ENCODE data around the gene DDOST. TPM values are rescaled to one million over a fixed set of nuclear protein-coding genes. Genes with fewer than 3 reads are reported as not detected.
A peak's percentile ranks its signal among the peaks of the same experiment; 100 is the strongest.

Gene DDOST
- total RNA-seq, 4 donors from 2014 or later: 72.4 to 146 (median 113) TPM

- intact Hi-C loops (cut with DNase I; ENCODE audit: low total_unique reads): no loop called here
- 80 to 86% methylated on average over 26 of the region's 26 CpGs for WGBS, 2 donors
- DNase-seq (ENCODE audit: low spot score in 2 of 2): no peak
- no peak overlapping the region for H3K4me3 ChIP-seq (ENCODE audit: low read depth, poor library complexity, severe bottlenecking)
- TF ChIP-seq POLR2A (IDR thresholded peaks at IDR 0.05) (no peak), CTCF (IDR thresholded peaks at IDR 0.05) (no peak)
Observed at GRCh38 chr1:20686883-20687725, 25.9 kb upstream of the DDOST start.

GRCh38 chr1:20685741-20686140 is 24.6 kb upstream of the DDOST start:
- WGBS, 2 donors: 80 to 82% methylated on average over 12 of the region's 12 CpGs
- DNase-seq (ENCODE audit: low spot score in 2 of 2): no peak
- H3K4me3 ChIP-seq (ENCODE audit: low read depth, poor library complexity, severe bottlenecking): no peak overlapping the region
- intact Hi-C loops (cut with DNase I; ENCODE audit: low total_unique reads): no loop called here
- TF ChIP-seq CTCF (IDR thresholded peaks at IDR 0.05): no peak
- no peak for TF ChIP-seq POLR2A (IDR thresholded peaks at IDR 0.05)

GRCh38 chr1:20685099-20685662 is 24.0 kb upstream of the DDOST start:
- WGBS, 2 donors: 67 to 71% methylated on average over 20 of the region's 21 CpGs

GRCh38 chr1:20684651-20685050 is 23.5 kb upstream of the DDOST start:
- DNase-seq (ENCODE audit: low spot score in 2 of 2): no peak
- 84 to 88% methylated on average over 3 to 8 of the region's 14 CpGs for WGBS, 2 donors
- no peak overlapping the region for H3K4me3 ChIP-seq (ENCODE audit: low read depth, poor library complexity, severe bottlenecking)
- TF ChIP-seq CTCF (IDR thresholded peaks at IDR 0.05) (no peak), POLR2A (IDR thresholded peaks at IDR 0.05) (no peak)
- intact Hi-C loops (cut with DNase I; ENCODE audit: low total_unique reads): no loop called here

More at GRCh38 chr1:20685099-20685662, 24.0 kb upstream of the DDOST start:
- DNase-seq (ENCODE audit: low spot score in 2 of 2): peak in 1 of 2 donors; percentile 90
- no peak for TF ChIP-seq POLR2A (IDR thresholded peaks at IDR 0.05)
- TF ChIP-seq CTCF (IDR thresholded peaks at IDR 0.05): no peak
- no peak overlapping the region for H3K4me3 ChIP-seq (ENCODE audit: low read depth, poor library complexity, severe bottlenecking)
- intact Hi-C loops (cut with DNase I; ENCODE audit: low total_unique reads): no loop called here

- no peak for TF ChIP-seq POLR2A (IDR thresholded peaks at IDR 0.05)
- TF ChIP-seq CTCF (IDR thresholded peaks at IDR 0.05): no peak
- H3K4me3 ChIP-seq (ENCODE audit: low read depth, poor library complexity, severe bottlenecking): no peak overlapping the region
- intact Hi-C loops (cut with DNase I; ENCODE audit: low total_unique reads): no loop called here
- 80 to 83% methylated on average over 13 of the region's 13 CpGs for WGBS, 2 donors
- DNase-seq (ENCODE audit: low spot score in 2 of 2): no peak
Observed at GRCh38 chr1:20684050-20684620, 23.0 kb upstream of the DDOST start.
